Measurements from ENCODE around the gene ZFYVE28.

ZFYVE28 gene

DNA sequence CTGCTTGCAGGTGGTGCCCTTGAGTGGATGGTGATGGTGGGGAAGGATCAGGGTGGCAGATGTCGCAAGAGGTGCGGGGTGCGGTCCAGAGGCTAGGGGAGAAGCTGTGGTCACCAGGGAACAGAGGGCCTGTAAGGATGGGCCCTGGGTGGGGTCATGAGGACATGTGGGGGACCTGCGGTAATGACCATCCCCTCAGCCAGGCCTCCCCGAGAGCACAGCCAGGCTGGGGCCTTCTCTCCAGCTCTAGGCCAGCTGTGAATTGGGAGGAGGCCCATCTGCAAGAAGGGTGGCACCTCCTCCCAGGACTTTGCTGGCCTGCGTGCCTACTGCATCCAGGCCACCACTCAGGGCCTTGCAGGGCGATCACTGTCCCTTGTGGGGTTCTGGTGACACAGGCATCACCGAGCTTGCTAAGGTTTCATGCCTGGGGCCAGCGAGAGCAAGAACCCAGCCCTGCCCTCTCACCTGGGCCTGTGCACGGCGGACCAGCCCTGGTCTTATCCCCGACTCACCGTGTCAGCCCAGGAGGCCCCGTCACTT lies 122.5 kb downstream of the ZFYVE28 start:
- no peaks in the 10 kb centered on the region for H3K9me3 ChIP-seq
- H3K27ac ChIP-seq: peak overlapping the region; percentile 26; the same call in 1 of the 2 replicates
- no peaks in the 10 kb centered on the region for H3K27me3 ChIP-seq
- 0 out of 2 replicates have a peak overlapping the region, but pooled peaks have one; percentile 10 for H3K9ac ChIP-seq
- TF ChIP-seq Cebpa-rat (IDR thresholded peaks at IDR 0.05): no peak
- no peaks in the 10 kb centered on the region for H3K36me3 ChIP-seq
- peak overlapping the region; percentile 73 for H3K4me2 ChIP-seq
- H3K4me3 ChIP-seq: no peak overlapping the region
- H3K4me1 ChIP-seq: peaks cover 66% of the 10 kb centered on the region
- H4K20me1 ChIP-seq: no peaks in the 10 kb centered on the region

DNA sequence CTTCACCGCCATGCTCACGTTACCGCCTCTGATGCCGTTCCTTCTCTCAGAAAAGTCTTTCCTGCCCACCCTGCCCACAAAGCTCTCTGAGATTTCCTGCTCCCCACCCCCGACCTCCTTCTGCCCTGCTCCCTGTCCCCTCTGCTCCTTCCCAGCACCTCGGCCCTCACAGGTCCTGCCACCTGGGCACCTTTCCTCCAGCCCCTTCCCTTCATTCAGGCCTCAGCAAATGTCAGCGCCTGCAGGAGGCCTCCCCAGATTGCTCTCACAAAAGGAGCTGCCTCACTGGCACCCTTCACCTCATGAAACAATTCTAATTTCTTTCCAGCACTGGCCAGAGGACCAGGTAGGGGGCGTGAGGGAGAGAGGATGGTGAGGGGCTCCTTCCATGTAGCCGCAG lies 122.9 kb downstream of the ZFYVE28 start:
- Histone ChIP-seq H3K27me3 (no peaks in the 10 kb centered on the region), H3K9me3 (no peaks in the 10 kb centered on the region), H3K27ac (peak overlapping the region; percentile 26; the same call in 1 of the 2 replicates), H3K9ac (0 out of 2 replicates have a peak overlapping the region, but pooled peaks have one; percentile 10), H3K4me1 (peaks cover 66% of the 10 kb centered on the region), H3K36me3 (no peaks in the 10 kb centered on the region), H4K20me1 (no peaks in the 10 kb centered on the region), H3K4me3 (no peak overlapping the region), H3K4me2 (peak overlapping the region; percentile 73)
- no peak for TF ChIP-seq Cebpa-rat (IDR thresholded peaks at IDR 0.05)

DNA sequence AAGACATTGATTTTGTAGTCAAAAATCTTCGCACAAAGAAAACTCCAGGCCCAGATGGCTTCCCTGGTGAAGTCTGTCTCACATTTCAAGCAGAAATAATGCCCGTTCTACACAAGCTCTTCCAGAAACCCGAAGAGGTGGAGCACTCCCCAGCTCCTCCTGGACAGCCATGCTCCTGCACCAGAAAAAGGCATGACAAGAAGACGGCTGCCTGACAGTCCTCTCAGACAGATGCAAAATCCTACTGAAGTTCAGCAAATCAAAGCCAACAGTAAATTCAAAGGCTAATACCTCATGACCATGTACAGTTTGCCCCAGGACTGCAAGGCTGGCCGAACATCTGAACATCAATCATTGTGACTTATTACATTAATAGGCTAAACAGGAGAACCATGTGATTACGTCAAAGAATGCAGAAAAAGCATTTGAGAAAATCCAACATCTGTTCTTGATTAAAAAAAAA lies 125.8 kb downstream of the ZFYVE28 start:
- H3K9me3 ChIP-seq: no peaks in the 10 kb centered on the region
- no peak overlapping the region for H3K9ac ChIP-seq
- no peak overlapping the region for H3K27ac ChIP-seq
- no peaks in the 10 kb centered on the region for H3K27me3 ChIP-seq
- no peaks in the 10 kb centered on the region for H3K36me3 ChIP-seq
- no peak overlapping the region for H3K4me3 ChIP-seq
- TF ChIP-seq Cebpa-rat (IDR thresholded peaks at IDR 0.05): no peak
- peaks cover 71% of the 10 kb centered on the region for H3K4me1 ChIP-seq
- 0 out of 2 replicates have a peak overlapping the region, but pooled peaks have one; percentile 2 for H3K4me2 ChIP-seq
- no peaks in the 10 kb centered on the region for H4K20me1 ChIP-seq

DNA sequence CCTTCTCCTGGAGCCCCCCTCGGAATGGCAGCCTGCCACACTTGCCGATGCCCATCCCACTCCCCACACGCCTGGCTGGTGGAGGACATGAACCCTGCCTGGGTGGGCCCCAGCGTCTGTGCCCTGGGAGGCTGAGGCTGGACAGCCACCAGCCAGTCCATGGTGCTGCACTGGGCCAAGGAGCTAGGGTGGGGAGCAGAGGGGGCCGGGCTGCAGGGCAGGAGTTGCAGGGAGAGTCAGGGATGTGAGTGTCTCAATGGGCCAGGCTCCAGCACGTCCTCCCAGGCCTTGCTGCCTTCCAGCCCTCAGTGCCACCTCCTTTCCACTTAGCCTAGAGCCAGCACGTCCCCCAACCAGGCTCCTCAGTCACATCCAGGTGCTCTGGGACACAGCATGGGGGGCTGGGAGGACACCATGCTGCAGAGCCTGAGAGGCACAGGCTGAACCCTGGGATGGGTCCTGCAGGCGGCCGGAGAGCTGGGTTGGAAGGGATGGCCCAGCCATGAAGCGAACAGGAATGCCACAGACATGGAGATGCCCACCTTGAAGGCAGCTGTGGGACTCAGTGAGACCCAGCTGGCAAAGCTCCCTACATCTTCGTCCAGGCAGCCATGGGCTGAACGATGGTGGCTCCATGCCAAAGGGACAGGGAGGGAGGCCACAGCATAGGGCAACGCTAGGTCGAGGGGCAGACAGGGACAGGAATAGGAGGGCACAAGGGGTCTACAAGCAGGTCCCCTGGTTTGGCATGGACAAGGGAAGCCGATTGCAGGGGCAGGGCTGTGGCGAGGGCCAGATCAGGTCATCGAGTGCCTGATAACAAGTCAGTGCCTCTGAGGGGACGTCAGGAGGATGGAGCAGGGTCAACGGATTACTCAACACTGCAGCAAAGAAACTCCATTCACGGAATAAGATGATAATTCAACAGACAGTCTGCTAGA lies 126.5 kb downstream of the ZFYVE28 start:
- no peak for TF ChIP-seq Cebpa-rat (IDR thresholded peaks at IDR 0.05)
- Histone ChIP-seq H3K9ac (0 out of 2 replicates have a peak overlapping the region, but pooled peaks have one; percentile 21), H3K4me1 (peaks cover 69% of the 10 kb centered on the region), H3K4me2 (peak overlapping the region; percentile 87), H3K27ac (peak overlapping the region; percentile 70), H4K20me1 (no peaks in the 10 kb centered on the region), H3K9me3 (no peaks in the 10 kb centered on the region), H3K36me3 (no peaks in the 10 kb centered on the region), H3K27me3 (no peaks in the 10 kb centered on the region), H3K4me3 (no peak overlapping the region)

DNA sequence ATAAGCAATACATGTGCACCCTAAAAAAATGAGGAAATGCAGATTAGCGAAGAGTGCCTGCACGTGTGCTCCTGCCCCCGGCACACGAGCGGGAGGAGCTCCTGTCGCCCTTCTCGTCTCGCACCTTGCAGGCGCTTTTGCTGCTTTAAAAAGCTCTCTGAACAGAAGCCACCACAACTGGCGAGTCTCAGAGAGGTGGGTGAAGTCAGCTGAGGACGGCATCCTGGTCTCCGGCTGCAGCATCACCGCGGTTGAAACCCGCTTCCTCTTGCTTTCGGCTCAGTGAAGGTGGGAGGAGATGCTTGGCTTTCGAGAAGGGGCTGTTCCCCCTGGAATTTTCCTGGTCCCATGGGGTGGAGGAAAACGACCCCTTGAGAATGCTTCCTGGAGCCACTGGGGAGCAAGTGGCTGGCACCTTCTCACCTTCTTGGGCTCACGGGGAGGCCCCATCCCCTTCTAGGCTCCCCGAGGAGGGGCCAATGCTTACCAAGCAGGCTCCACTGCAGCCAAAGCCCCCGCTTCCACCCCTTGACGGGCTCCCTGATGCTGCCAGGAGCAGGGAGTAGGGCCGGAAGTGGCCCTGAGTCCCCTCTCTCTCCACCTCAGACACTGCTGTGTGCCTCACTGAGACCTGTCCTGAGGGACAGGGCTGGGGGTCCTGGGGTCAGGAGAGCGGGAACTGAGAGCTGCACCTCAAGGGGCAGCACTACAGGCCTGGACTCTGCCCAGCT lies 127.3 kb downstream of the ZFYVE28 start:
- peak overlapping the region; percentile 70 for H3K27ac ChIP-seq
- no peak for TF ChIP-seq Cebpa-rat (IDR thresholded peaks at IDR 0.05)
- H3K4me2 ChIP-seq: peak overlapping the region; percentile 87
- H3K27me3 ChIP-seq: no peaks in the 10 kb centered on the region
- peak overlapping the region; percentile 21; the same call in 1 of the 2 replicates for H3K9ac ChIP-seq
- H3K4me1 ChIP-seq: peaks cover 61% of the 10 kb centered on the region
- no peak overlapping the region for H3K4me3 ChIP-seq
- H3K9me3 ChIP-seq: no peaks in the 10 kb centered on the region
- H3K36me3 ChIP-seq: no peaks in the 10 kb centered on the region
- no peaks in the 10 kb centered on the region for H4K20me1 ChIP-seq

DNA sequence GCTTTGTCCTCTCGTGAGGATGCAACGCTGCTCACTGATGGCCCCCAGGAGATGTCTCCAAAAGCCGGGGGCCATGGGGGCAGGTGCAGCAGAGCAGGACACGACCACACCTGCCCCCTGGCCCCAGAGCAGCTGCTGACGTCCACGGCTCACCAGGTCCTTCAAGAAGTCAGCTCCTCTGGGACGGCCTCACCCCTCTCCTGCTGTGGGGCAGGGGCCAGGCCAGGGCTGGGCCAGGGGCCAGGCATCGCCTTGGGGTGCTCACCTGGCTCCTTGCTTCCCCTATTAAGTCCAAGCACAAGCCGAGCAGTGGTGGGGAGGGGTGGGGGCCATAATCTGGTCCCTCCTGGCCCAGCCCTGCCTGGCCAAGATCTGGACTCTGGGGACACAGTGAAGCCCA lies 128.0 kb downstream of the ZFYVE28 start:
- H3K27me3 ChIP-seq: no peaks in the 10 kb centered on the region
- H3K4me2 ChIP-seq: peak overlapping the region; percentile 87
- H3K9me3 ChIP-seq: no peaks in the 10 kb centered on the region
- peaks cover 60% of the 10 kb centered on the region for H3K4me1 ChIP-seq
- no peaks in the 10 kb centered on the region for H4K20me1 ChIP-seq
- H3K9ac ChIP-seq: peak overlapping the region; percentile 21
- H3K36me3 ChIP-seq: no peaks in the 10 kb centered on the region
- peak overlapping the region; percentile 70 for H3K27ac ChIP-seq
- no peak for TF ChIP-seq Cebpa-rat (IDR thresholded peaks at IDR 0.05)
- H3K4me3 ChIP-seq: no peak overlapping the region; the same call in 1 of the 2 replicates

DNA sequence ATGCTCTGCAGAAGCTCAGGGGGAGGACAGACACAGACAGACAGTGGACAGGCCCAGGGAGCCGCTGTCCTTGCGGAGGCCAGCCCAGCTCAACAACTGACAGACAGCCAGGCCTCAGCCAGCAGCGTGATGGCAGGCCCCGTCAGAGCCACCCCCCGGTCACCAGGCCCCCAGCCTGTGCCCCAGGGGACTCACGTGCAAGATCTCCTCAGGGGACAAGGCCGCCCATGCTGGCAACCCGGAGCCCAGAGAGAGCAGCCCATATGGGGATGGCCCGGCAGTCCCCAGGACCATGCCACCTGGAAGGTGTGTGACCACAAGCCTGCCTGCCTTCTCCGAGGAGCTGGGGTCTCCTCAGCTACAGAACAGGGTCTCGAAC lies 128.5 kb downstream of the ZFYVE28 start:
- TF ChIP-seq Cebpa-rat (IDR thresholded peaks at IDR 0.05): no peak
- Histone ChIP-seq H3K27ac (peak overlapping the region; percentile 70), H3K27me3 (no peaks in the 10 kb centered on the region), H3K36me3 (no peaks in the 10 kb centered on the region), H4K20me1 (no peaks in the 10 kb centered on the region), H3K4me2 (peak overlapping the region; percentile 87), H3K4me1 (peaks cover 60% of the 10 kb centered on the region), H3K9me3 (no peaks in the 10 kb centered on the region), H3K4me3 (peak overlapping the region; percentile 31; the same call in 1 of the 2 replicates), H3K9ac (peak overlapping the region; percentile 21)

DNA sequence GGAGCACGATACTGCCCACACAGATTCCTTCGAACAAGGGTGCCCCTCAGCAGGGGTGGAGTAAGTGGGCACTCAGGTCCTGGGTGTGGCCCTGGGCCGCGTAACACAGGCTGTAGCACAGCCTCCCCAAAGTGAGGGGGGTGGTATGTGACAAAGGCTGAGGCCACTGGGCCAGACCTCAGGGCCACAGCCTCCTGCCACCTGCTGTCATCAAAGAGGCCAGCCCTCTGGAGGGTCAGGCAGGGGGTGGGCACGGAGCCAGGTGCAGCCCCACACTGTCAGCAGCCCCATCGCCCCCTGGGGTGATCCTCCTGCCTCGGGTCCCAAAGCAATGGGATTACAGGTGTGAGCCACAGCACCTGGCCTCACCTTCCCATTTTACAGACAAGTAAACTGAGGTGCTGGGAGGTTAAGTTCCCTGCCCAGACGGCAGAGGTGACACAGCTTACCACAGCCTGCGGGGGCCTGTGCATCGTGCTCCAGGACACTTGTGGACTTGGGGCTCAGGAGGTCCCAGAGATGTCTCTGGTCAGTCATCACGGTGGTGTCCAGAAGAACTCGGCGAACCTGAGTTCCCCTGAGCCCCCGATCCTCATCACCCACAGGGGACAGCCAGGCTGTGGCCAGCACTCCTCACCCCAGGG lies 129.0 kb downstream of the ZFYVE28 start:
- Histone ChIP-seq H3K4me2 (peak overlapping the region; percentile 87), H4K20me1 (no peaks in the 10 kb centered on the region), H3K9ac (peak overlapping the region; percentile 21), H3K27me3 (no peaks in the 10 kb centered on the region), H3K4me1 (peaks cover 56% of the 10 kb centered on the region), H3K36me3 (no peaks in the 10 kb centered on the region), H3K4me3 (peak overlapping the region; percentile 31; the same call in 1 of the 2 replicates), H3K9me3 (no peaks in the 10 kb centered on the region), H3K27ac (peak overlapping the region; percentile 70)
- no peak for TF ChIP-seq Cebpa-rat (IDR thresholded peaks at IDR 0.05)

DNA sequence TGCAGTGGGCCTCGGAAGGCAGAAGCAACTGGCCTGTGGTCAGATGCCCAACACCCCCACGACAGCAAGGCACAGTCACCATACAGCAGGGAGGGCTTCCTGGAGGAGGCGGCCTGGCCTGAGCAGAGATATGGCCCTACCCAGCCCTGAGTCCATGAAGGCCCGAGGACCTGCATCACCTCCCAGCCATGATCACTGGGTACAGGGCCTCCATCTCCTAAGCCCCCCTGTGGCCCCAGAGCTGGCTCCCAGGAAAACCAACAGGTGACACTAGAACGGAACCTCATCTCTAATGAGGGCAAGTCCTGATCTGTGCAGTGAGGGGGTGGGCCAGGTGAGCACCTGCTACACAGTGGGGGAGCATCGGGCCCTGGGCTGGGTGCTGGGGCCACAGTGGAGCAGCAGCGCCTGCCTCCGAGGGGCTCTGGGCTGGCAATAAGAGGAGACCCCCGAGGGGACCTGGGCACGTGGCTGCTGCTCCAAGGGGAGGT lies 130.3 kb downstream of the ZFYVE28 start:
- H3K27me3 ChIP-seq: no peaks in the 10 kb centered on the region

More for the DNA sequence above, 130.3 kb downstream of the ZFYVE28 start:
- TF ChIP-seq Cebpa-rat (IDR thresholded peaks at IDR 0.05): no peak
- Histone ChIP-seq H3K4me1 (peaks cover 56% of the 10 kb centered on the region), H3K4me3 (no peak overlapping the region), H4K20me1 (no peaks in the 10 kb centered on the region), H3K9ac (no peak overlapping the region), H3K4me2 (no peak overlapping the region), H3K27ac (no peak overlapping the region), H3K9me3 (no peaks in the 10 kb centered on the region), H3K36me3 (no peaks in the 10 kb centered on the region)

Measured in BLaER1 (cell line).